ENCODE data around the gene PIM1.
"Not testable (repeated sequence)": the region's sequence is repeated elsewhere in the genome, so short reads cannot be mapped to it uniquely, and the experiment has no call there.

Gene PIM1

DNA sequence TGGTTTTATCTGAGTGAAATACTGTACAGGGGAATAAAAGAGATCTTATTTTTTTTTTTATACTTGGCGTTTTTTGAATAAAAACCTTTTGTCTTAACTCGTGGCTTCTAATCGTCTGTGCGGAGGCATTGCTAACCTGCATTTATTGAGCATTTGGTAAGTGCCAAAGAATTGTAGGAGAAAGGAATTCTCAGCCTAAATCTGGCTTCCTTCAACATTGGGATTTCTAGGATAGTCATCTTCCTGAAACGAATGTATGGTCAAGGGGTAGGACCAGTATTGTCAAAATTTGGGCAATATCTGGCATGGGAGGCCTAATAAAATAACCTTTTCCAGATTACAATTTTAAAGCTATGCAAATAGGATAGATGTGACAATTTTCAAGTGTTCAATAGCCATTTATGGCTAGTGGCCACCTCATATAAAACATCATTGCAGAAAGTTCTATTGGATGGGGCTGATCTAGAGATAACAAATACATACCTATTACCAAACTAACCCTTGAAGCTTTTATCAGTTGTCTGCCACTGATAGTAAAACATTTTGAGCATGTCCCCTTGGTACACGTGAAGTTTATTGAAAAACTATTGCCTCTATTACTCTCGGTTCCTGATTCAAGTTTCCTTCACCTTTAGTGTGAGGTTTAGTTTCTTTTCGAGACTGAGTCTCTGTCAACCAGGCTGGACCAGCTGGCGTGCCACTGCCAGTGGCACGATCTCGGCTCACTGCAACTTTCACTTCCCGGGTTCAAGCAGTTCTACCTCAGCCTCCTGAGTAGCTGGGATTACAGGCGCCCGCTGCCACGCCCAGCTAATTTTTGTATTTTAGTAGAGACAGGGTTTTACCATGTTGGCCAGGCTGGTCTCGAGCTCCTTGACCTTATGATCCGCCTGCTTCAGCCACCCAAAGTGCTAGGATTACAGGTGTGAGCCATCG, 5.6 kb downstream of the PIM1 start:
- TF ChIP-seq, protein P1, sequence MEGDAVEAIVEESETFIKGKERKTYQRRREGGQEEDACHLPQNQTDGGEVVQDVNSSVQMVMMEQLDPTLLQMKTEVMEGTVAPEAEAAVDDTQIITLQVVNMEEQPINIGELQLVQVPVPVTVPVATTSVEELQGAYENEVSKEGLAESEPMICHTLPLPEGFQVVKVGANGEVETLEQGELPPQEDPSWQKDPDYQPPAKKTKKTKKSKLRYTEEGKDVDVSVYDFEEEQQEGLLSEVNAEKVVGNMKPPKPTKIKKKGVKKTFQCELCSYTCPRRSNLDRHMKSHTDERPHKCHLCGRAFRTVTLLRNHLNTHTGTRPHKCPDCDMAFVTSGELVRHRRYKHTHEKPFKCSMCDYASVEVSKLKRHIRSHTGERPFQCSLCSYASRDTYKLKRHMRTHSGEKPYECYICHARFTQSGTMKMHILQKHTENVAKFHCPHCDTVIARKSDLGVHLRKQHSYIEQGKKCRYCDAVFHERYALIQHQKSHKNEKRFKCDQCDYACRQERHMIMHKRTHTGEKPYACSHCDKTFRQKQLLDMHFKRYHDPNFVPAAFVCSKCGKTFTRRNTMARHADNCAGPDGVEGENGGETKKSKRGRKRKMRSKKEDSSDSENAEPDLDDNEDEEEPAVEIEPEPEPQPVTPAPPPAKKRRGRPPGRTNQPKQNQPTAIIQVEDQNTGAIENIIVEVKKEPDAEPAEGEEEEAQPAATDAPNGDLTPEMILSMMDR (IDR thresholded peaks at IDR 0.05; ENCODE audit: low read depth, low read length): no peak
- TF ChIP-seq, protein P2, sequence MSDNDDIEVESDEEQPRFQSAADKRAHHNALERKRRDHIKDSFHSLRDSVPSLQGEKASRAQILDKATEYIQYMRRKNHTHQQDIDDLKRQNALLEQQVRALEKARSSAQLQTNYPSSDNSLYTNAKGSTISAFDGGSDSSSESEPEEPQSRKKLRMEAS (IDR thresholded peaks at IDR 0.05; ENCODE audit: low read depth, low read length): no peak
- H3K4me3 ChIP-seq (ENCODE audit: low read depth, low read length): no peak overlapping the region

DNA sequence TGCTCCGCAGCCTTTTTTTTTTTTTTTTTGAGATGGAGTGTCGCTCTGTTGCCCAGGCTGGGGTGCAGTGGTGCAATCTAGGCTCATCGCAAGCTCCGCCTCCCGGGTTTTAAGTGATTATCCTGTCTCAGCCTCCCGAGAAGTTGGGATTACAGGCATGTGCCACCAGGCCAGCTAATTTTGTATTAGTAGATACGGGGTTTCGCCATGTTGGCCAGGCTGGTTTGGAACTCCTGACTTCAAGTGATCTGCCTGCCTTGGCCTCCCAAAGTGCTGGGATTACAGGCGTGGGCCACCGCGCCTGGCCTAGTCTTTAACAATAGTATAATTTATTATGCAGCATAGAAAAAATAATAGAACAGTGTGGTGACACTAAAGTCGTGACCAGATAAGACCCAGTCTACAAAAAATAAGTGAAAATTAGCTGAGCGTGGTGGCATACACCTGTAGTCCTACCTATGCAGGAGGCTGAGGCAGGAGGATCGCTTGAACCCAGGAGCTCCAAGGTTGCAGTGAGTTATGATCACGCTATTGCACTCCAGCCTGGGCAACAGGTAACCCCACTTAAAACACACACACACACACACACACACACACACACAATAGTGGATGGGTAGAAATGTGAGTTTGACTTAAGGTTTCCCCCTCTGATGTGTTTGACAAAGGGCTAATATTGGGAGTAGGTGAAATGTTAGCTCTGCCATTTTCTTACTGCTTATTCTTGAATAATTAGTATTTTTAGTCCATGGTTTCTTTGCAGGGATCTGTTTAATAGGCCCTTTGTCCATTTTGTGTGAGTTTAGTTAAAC, 6.5 kb downstream of the PIM1 start:
- H3K4me3 ChIP-seq (ENCODE audit: low read depth, low read length): no peak overlapping the region
- no peak for DNase-seq (ENCODE audit: low read depth)
- no peak for TF ChIP-seq POLR2A (IDR thresholded peaks at IDR 0.05; ENCODE audit: extremely low read depth, insufficient read length)

More for the DNA sequence above, 5.6 kb downstream of the PIM1 start:
- DNase-seq (ENCODE audit: low read depth): no peak

DNA sequence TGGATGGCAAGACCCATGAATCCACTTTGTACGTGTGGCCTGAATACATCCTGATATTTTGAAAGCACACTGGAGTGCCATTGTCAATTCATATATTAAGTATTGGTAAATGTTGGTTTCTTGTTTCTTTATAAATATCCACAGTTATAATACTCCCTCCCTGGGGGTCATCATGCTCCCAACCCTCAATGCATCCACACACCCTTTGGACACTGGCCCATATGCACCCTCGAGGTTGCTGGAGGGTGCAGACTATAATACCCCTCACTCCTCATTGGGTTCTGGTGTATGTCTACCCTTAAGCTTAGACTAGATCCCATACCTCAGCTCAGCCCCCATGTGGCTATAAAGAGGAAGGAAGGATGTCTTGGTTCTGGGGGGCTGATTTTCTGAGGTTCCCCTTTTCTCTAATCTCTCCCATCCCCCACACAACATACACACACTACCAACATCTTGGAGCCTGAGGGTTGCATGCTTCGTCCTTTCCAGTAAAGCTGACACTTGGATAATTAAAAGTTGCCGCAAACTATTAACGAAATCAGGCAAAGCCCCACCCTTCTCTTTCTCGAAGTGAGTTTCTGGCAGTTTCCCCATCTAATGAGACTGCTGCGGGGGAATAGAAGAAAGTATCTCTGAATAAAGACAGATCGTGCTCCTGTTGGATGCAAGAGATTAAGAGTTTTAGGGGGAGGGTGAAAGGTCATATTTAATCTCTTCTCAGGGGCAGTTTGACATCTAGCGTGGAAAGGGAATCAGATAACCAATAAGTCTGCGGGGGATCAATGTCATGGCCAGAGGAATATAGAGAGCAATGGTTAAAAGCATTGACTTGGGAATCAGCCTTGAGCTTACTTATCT, 7.4 kb downstream of the PIM1 start:
- DNase-seq (ENCODE audit: low read depth): peak; percentile 91
- H3K4me3 ChIP-seq (ENCODE audit: low read depth, low read length): no peak overlapping the region

DNA sequence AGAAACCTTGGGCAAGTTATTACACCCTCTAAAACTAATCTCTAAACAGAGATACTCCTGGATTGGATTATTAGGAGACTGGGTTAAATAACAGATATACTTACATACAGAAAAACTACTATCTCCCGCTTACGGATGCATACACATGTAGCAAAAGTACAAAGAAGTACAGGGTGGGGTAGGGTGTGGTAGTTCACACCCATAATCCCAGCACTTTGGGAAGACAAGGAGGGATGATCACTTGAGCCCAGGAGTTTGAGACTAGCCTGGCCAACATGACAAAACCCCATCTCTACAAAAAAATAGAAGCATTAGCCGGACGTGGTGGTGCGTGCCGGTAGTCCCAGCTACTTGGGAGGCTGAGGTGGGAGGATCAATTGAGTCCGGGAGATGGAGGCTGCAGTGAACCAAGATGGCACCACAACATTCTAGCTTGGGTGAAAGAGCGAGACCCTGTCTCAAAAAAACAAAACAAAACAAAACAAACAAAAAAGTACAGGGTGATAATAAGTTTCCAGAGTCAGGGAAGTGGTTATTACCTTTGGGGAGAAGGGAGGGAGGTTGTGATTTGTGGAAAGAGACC, 8.1 kb downstream of the PIM1 start:
- no peak overlapping the region for H3K4me3 ChIP-seq (ENCODE audit: low read depth, low read length)
- TF ChIP-seq POLR2A (IDR thresholded peaks at IDR 0.05; ENCODE audit: extremely low read depth, insufficient read length) (no peak), MYC (IDR thresholded peaks at IDR 0.05; ENCODE audit: low read depth, low read length) (no peak)
- TF ChIP-seq, protein P2 (IDR thresholded peaks at IDR 0.05; ENCODE audit: low read depth, low read length): no peak
- TF ChIP-seq, protein P1 (IDR thresholded peaks at IDR 0.05; ENCODE audit: low read depth, low read length): no peak
- no peak for DNase-seq (ENCODE audit: low read depth)

More for the DNA sequence above, 7.4 kb downstream of the PIM1 start:
- TF ChIP-seq, protein P2 (IDR thresholded peaks at IDR 0.05; ENCODE audit: low read depth, low read length): peak; percentile 67
- TF ChIP-seq MYC (IDR thresholded peaks at IDR 0.05; ENCODE audit: low read depth, low read length) (peak; percentile 70), POLR2A (IDR thresholded peaks at IDR 0.05; ENCODE audit: extremely low read depth, insufficient read length) (no peak)
- TF ChIP-seq, protein P1 (IDR thresholded peaks at IDR 0.05; ENCODE audit: low read depth, low read length): peak; percentile 30

DNA sequence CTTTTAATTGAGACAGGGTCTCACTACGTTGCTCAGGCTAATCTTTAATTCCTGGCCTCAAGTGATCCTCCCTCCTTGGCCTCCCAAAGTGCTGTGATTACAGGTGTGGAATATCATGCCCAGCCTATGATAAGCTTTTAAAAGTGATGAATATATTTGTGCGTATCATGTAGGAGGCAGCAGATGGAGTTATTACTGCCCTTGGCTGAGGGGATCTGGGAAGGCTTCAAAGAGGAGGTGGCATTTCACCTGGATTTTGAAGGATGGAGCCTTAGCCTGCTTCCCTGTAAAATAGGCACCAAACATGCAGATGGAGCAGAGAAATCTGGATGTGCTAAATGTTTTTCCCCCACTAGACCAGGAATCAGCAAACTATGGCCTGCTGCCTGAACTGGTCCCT, 10.1 kb downstream of the PIM1 start:
- no peak overlapping the region for H3K4me3 ChIP-seq (ENCODE audit: low read depth, low read length)

DNA sequence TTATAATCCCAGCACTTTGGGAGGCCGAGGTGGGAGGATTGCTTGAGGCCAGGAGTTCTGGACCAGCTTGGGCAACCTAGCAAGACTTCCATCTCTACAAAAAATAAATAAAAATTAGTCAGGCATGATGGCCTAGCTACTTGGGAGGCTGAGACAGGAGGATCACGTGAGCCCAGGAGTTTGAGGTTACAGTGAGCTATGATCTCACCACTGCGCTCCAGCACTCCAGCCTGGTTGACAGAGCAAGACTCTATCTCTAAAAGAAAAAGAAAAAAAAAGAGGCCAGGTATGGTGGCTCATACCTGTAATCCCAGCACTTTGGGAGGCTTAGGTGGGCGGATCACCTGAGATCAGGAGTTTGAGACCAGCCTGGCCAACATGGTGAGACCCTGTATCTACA, 10.7 kb downstream of the PIM1 start:
- not testable (repeated sequence) for H3K4me3 ChIP-seq (ENCODE audit: low read depth, low read length); DNase-seq (ENCODE audit: low read depth)

More for the DNA sequence above, 10.1 kb downstream of the PIM1 start:
- TF ChIP-seq, protein P1 (IDR thresholded peaks at IDR 0.05; ENCODE audit: low read depth, low read length): no peak
- TF ChIP-seq POLR2A (IDR thresholded peaks at IDR 0.05; ENCODE audit: extremely low read depth, insufficient read length): no peak
- TF ChIP-seq MYC (IDR thresholded peaks at IDR 0.05; ENCODE audit: low read depth, low read length): no peak
- TF ChIP-seq, protein P2 (IDR thresholded peaks at IDR 0.05; ENCODE audit: low read depth, low read length): no peak
- DNase-seq (ENCODE audit: low read depth): no peak
